HL-60 (cell line): ENCODE measurements around the gene FRA10AC1.
"Not testable (repeated sequence)": the region's sequence is repeated elsewhere in the genome, so short reads cannot be mapped to it uniquely, and the experiment has no call there.

ENCODE experiments used
- DNase-seq, 2 experiments: peaks; one replicate each; pipeline ENCODE4 v3.0.0-alpha.2; 2010 to 2020; ENCODE audit warnings: low read depth in 1 of 2, low spot score in 1 of 2
- H3K27ac ChIP-seq: fragments of 250-450 bp; sonication (Bioruptor Pico); replicated peaks from 2 replicates; pipeline ENCODE4 v1.5.1; 2020; ENCODE audit warnings: mild to moderate bottlenecking, moderate library complexity
- H3K27me3 ChIP-seq: fragments of 250-450 bp; sonication (Bioruptor Pico); 2 replicates; pipeline ENCODE4 v1.5.1; 2021; ENCODE audit warnings: mild to moderate bottlenecking, moderate library complexity; ENCODE audit not compliant: insufficient read depth, poor library complexity, severe bottlenecking
- H3K4me3 ChIP-seq: replicated peaks from 2 replicates; pipeline ENCODE4 v1.5.1; 2011; ENCODE audit warnings: mild to moderate bottlenecking, control low read depth, low read length; ENCODE audit not compliant: insufficient read depth
- CTCF ChIP-seq: IDR thresholded peaks from one replicate; pipeline ENCODE4 v1.5.1; 2011; ENCODE audit warnings: low read length, control low read depth, inconsistent platforms; ENCODE audit not compliant: insufficient read depth
- GABPA ChIP-seq: IDR thresholded peaks from 2 replicates; pipeline ENCODE4 v1.6.1; 2012; ENCODE audit warnings: low read depth
- POLR2AphosphoS5 ChIP-seq: IDR thresholded peaks from 2 replicates; pipeline ENCODE4 v1.6.1; 2012; ENCODE audit warnings: low read depth
- REST ChIP-seq: IDR thresholded peaks from 2 replicates; pipeline ENCODE4 v1.6.1; 2012; ENCODE audit warnings: low read depth; ENCODE audit not compliant: insufficient replicate concordance
- SPI1 ChIP-seq: IDR thresholded peaks from 2 replicates; pipeline ENCODE4 v1.6.1; 2012; ENCODE audit warnings: low read depth, mild to moderate bottlenecking, borderline replicate concordance

FRA10AC1 gene

GRCh38 chr10:93697207-93697606 is 5.2 kb downstream of the FRA10AC1 start:
- TF ChIP-seq REST (no peak), SPI1 (no peak), POLR2AphosphoS5 (no peak), CTCF (no peak), GABPA (no peak)
- H3K27me3 ChIP-seq = no peaks in the 10 kb centered on the region
- no peak overlapping the region for H3K4me3 ChIP-seq
- no peak overlapping the region for H3K27ac ChIP-seq
- no peak for DNase-seq

- H3K4me3 ChIP-seq, H3K27me3 ChIP-seq, H3K27ac ChIP-seq, DNase-seq: not testable (repeated sequence)
Measured at GRCh38 chr10:93696582-93696981, 5.8 kb downstream of the FRA10AC1 start.

GRCh38 chr10:93695740-93696139 is 6.7 kb downstream of the FRA10AC1 start:
- TF ChIP-seq SPI1 (no peak), REST (no peak), CTCF (no peak), POLR2AphosphoS5 (no peak), GABPA (no peak)
- DNase-seq = no peak

GRCh38 chr10:93687737-93688136 is 14.7 kb downstream of the FRA10AC1 start:
- TF ChIP-seq SPI1 (no peak), CTCF (no peak), REST (no peak), POLR2AphosphoS5 (no peak), GABPA (no peak)
- DNase-seq = no peak
- Histone ChIP-seq H3K4me3 (no peak overlapping the region), H3K27ac (no peak overlapping the region), H3K27me3 (no peaks in the 10 kb centered on the region)

More at GRCh38 chr10:93695740-93696139, 6.7 kb downstream of the FRA10AC1 start:
- Histone ChIP-seq H3K27me3 (no peaks in the 10 kb centered on the region), H3K4me3 (no peak overlapping the region), H3K27ac (no peak overlapping the region)
